Measurements from ENCODE around the gene UGT1A5.

UGT1A5 gene

GRCh38 chr2:233772583-233772982, 59.9 kb downstream of the UGT1A5 start:
- TF ChIP-seq CTCF (IDR thresholded peaks at IDR 0.05; ENCODE audit: poor library complexity, severe bottlenecking) = peak; percentile 17
- H3K4me1 ChIP-seq (ENCODE audit: insufficient read depth, poor library complexity, severe bottlenecking) = no peaks in the 10 kb centered on the region
- no peaks in the 10 kb centered on the region for H3K9me3 ChIP-seq (ENCODE audit: severe bottlenecking)
- ATAC-seq (ENCODE audit: low read depth) (no peak), DNase-seq (ENCODE audit: low spot score) (no peak)
- no peaks in the 10 kb centered on the region for H3K27me3 ChIP-seq (ENCODE audit: insufficient read depth, poor library complexity, severe bottlenecking)
- no peak overlapping the region for H3K27ac ChIP-seq (ENCODE audit: poor library complexity, severe bottlenecking)
- H3K36me3 ChIP-seq (ENCODE audit: low read depth) = no peaks in the 10 kb centered on the region
- no peak overlapping the region for H3K4me3 ChIP-seq (ENCODE audit: severe bottlenecking)

- Histone ChIP-seq H3K9me3 (ENCODE audit: severe bottlenecking) (no peaks in the 10 kb centered on the region), H3K4me3 (ENCODE audit: severe bottlenecking) (no peak overlapping the region), H3K4me1 (ENCODE audit: insufficient read depth, poor library complexity, severe bottlenecking) (no peaks in the 10 kb centered on the region), H3K36me3 (ENCODE audit: low read depth) (no peaks in the 10 kb centered on the region), H3K27ac (ENCODE audit: poor library complexity, severe bottlenecking) (no peak overlapping the region), H3K27me3 (ENCODE audit: insufficient read depth, poor library complexity, severe bottlenecking) (no peaks in the 10 kb centered on the region)
- no peak for TF ChIP-seq CTCF (IDR thresholded peaks at IDR 0.05; ENCODE audit: poor library complexity, severe bottlenecking)
- ATAC-seq (ENCODE audit: low read depth) (no peak), DNase-seq (ENCODE audit: low spot score) (no peak)
Observed at GRCh38 chr2:233773854-233774253, 61.1 kb downstream of the UGT1A5 start.

GRCh38 chr2:233775414-233775813, 62.7 kb downstream of the UGT1A5 start:
- no peak overlapping the region for H3K4me3 ChIP-seq (ENCODE audit: severe bottlenecking)
- no peak for DNase-seq (ENCODE audit: low spot score)
- no peaks in the 10 kb centered on the region for H3K36me3 ChIP-seq (ENCODE audit: low read depth)
- TF ChIP-seq CTCF (IDR thresholded peaks at IDR 0.05; ENCODE audit: poor library complexity, severe bottlenecking) = no peak
- H3K27ac ChIP-seq (ENCODE audit: poor library complexity, severe bottlenecking) = no peak overlapping the region
- H3K9me3 ChIP-seq (ENCODE audit: severe bottlenecking) = no peaks in the 10 kb centered on the region
- ATAC-seq (ENCODE audit: low read depth) = no peak
- no peaks in the 10 kb centered on the region for H3K27me3 ChIP-seq (ENCODE audit: insufficient read depth, poor library complexity, severe bottlenecking)
- no peaks in the 10 kb centered on the region for H3K4me1 ChIP-seq (ENCODE audit: insufficient read depth, poor library complexity, severe bottlenecking)

- DNase-seq (ENCODE audit: low spot score) = no peak
- no peak for ATAC-seq (ENCODE audit: low read depth)
- H3K4me3 ChIP-seq (ENCODE audit: severe bottlenecking) = no peak within 1 kb of the TSS
- no peaks in the 10 kb centered on the region for H3K9me3 ChIP-seq (ENCODE audit: severe bottlenecking)
- no peaks in the 10 kb centered on the region for H3K27me3 ChIP-seq (ENCODE audit: insufficient read depth, poor library complexity, severe bottlenecking)
- H3K36me3 ChIP-seq (ENCODE audit: low read depth) = no peaks in the 10 kb centered on the region
- TF ChIP-seq CTCF (IDR thresholded peaks at IDR 0.05; ENCODE audit: poor library complexity, severe bottlenecking) = no peak
- H3K27ac ChIP-seq (ENCODE audit: poor library complexity, severe bottlenecking) = no peak within 1 kb of the TSS
- H3K4me1 ChIP-seq (ENCODE audit: insufficient read depth, poor library complexity, severe bottlenecking) = no peaks in the 10 kb centered on the region
Observed at GRCh38 chr2:233778030-233778429, 65.3 kb downstream of the UGT1A5 start, which contains the start of gene MROH2A. Gene MROH2A, plus strand, starts transcription at chr2:233778330. Its CDS starts 1,029 bp downstream, at chr2:233779359.

- DNase-seq (ENCODE audit: low spot score) = no peak
- Histone ChIP-seq H3K27ac (ENCODE audit: poor library complexity, severe bottlenecking) (no peak overlapping the region), H3K4me1 (ENCODE audit: insufficient read depth, poor library complexity, severe bottlenecking) (no peaks in the 10 kb centered on the region), H3K27me3 (ENCODE audit: insufficient read depth, poor library complexity, severe bottlenecking) (no peaks in the 10 kb centered on the region), H3K4me3 (ENCODE audit: severe bottlenecking) (no peak overlapping the region), H3K9me3 (ENCODE audit: severe bottlenecking) (no peaks in the 10 kb centered on the region), H3K36me3 (ENCODE audit: low read depth) (no peaks in the 10 kb centered on the region)
- TF ChIP-seq CTCF (IDR thresholded peaks at IDR 0.05; ENCODE audit: poor library complexity, severe bottlenecking) = no peak
- ATAC-seq (ENCODE audit: low read depth) = no peak
Observed at GRCh38 chr2:233779722-233780121, 67.0 kb downstream of the UGT1A5 start.
